ENCODE data around the gene NPC1.

The NPC1 gene

GRCh38 chr18:23617412-23618014 is 31.2 kb upstream of the NPC1 start:
- TF ChIP-seq, protein P1, sequence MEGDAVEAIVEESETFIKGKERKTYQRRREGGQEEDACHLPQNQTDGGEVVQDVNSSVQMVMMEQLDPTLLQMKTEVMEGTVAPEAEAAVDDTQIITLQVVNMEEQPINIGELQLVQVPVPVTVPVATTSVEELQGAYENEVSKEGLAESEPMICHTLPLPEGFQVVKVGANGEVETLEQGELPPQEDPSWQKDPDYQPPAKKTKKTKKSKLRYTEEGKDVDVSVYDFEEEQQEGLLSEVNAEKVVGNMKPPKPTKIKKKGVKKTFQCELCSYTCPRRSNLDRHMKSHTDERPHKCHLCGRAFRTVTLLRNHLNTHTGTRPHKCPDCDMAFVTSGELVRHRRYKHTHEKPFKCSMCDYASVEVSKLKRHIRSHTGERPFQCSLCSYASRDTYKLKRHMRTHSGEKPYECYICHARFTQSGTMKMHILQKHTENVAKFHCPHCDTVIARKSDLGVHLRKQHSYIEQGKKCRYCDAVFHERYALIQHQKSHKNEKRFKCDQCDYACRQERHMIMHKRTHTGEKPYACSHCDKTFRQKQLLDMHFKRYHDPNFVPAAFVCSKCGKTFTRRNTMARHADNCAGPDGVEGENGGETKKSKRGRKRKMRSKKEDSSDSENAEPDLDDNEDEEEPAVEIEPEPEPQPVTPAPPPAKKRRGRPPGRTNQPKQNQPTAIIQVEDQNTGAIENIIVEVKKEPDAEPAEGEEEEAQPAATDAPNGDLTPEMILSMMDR (IDR thresholded peaks at IDR 0.05): no peak

DNA sequence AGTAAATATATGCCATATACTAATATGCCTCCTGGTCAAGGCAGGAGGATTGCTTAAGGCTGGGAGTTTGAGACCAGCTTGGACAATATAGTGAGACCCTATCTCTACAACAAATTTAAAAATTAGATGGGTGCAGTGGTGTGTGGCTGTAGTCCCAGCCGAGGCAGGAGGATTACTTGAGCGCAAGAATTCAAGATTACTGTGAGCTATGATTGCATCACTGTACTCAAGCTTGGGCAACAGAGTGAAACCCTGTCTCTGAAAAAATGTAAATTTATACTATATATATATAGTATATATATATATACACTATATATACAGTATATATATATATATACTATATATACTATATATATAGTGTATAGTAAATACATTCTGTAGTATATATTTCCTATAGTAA is 30.0 kb upstream of the NPC1 start:
- TF ChIP-seq, protein P1 (IDR thresholded peaks at IDR 0.05): no peak

GRCh38 chr18:23614891-23615290 is 28.6 kb upstream of the NPC1 start:
- TF ChIP-seq, protein P1 (IDR thresholded peaks at IDR 0.05): no peak

GRCh38 chr18:23614413-23614812 is 28.1 kb upstream of the NPC1 start:
- TF ChIP-seq, protein P1 (IDR thresholded peaks at IDR 0.05): no peak

DNA sequence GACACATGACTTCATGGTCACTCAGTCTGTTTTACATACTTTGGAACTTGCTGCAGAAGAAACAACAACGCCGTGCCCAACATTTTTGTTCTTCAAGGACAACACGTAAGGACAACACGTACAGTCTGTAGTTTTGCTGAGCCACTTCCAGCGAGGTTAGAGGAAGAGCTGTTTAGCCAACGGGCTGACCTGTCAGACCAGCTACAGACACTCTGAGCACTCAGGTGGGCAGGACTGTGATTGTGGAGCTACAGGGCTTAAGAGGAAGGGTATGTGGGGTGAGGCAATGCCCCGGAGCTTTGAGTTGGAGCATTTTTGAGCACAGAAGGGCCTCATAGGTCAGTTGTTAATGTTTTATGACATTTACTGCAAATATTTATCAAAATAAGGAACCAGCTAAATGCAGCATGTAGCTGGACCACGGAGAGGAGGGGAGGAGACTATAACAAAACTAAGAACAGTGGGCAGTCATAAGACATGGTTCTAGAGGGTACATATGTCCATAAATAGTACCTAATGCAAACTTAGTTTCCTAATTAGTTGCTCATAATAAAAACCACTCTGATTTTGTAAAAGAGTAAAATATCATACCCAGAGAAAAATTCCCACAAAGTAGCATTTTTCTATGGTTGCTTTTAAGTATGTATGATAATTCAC is 26.3 kb upstream of the NPC1 start:
- TF ChIP-seq, protein P1 (IDR thresholded peaks at IDR 0.05): no peak

GRCh38 chr18:23609390-23610023 is 23.2 kb upstream of the NPC1 start:
- TF ChIP-seq, protein P1 (IDR thresholded peaks at IDR 0.05): no peak

- TF ChIP-seq, protein P1 (IDR thresholded peaks at IDR 0.05): no peak
Observed at GRCh38 chr18:23608211-23608610, 21.9 kb upstream of the NPC1 start.

Data from LNCAP (cell line).